ENCODE results near the gene C17orf100. TPM values are rescaled to one million over a fixed set of nuclear protein-coding genes. Genes with fewer than 3 reads are reported as not detected.

The C17orf100 gene
- total RNA-seq, 4 donors from 2014 or later, result 1.9 to 3.3 (median 2.4) TPM

DNA sequence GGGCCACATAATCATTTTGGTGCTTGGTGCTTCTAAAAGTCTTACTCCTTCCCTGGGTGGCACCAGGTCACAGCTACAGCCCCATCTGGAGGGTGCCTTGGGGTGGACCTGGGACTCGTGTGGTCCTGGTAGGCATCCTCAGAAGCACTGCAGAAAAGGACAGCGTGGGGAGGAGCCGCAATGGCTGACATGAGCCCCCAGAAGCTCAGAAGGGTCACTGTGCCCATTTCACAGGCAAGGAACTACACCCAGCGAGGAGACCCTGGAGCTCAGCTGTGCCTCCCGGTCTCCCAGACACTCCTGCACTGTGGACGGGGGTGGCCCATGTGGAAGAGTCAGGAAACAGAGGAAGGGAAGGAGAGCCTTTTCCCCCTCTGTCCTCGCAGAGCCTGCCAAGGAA is 26.4 kb downstream of the C17orf100 start:
- Histone ChIP-seq H3K4me1 (no peaks in the 10 kb centered on the region), H3K27me3 (peaks cover 37% of the 10 kb centered on the region), H3K9me3 (no peaks in the 10 kb centered on the region), H3K27ac (no peak overlapping the region), H3K4me3 (no peak overlapping the region), H3K36me3 (no peaks in the 10 kb centered on the region)
- 100% methylated on average over 1 of the region's 7 CpGs for WGBS
- DNase-seq (ENCODE audit: low spot score in 2 of 2), result no peak
- TF ChIP-seq, protein P1, sequence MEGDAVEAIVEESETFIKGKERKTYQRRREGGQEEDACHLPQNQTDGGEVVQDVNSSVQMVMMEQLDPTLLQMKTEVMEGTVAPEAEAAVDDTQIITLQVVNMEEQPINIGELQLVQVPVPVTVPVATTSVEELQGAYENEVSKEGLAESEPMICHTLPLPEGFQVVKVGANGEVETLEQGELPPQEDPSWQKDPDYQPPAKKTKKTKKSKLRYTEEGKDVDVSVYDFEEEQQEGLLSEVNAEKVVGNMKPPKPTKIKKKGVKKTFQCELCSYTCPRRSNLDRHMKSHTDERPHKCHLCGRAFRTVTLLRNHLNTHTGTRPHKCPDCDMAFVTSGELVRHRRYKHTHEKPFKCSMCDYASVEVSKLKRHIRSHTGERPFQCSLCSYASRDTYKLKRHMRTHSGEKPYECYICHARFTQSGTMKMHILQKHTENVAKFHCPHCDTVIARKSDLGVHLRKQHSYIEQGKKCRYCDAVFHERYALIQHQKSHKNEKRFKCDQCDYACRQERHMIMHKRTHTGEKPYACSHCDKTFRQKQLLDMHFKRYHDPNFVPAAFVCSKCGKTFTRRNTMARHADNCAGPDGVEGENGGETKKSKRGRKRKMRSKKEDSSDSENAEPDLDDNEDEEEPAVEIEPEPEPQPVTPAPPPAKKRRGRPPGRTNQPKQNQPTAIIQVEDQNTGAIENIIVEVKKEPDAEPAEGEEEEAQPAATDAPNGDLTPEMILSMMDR (IDR thresholded peaks at IDR 0.05), result no peak
- TF ChIP-seq EP300 (IDR thresholded peaks at IDR 0.05) (no peak), POLR2AphosphoS5 (IDR thresholded peaks at IDR 0.05) (no peak), POLR2A (IDR thresholded peaks at IDR 0.05) (no peak)

DNA sequence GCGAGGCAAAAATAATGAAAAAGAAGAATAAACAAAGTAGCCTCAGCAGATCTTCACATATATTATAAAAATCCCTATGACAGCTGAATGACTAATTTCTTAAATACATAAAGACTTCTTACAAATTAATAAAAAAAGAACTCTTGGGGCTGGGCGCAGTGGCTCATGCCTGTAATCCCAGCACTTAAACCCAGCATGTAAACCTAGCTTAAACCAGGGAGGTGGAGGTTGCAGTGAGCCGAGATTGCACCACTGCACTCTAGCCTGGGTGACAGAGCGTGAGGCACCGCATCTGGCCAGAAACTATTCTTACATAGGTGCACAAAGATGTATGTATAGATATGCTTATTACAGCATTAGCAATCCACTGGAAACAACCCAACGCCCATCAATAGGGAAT is 27.7 kb downstream of the C17orf100 start:
- Histone ChIP-seq H3K36me3 (no peaks in the 10 kb centered on the region), H3K9me3 (no peaks in the 10 kb centered on the region), H3K4me1 (no peaks in the 10 kb centered on the region), H3K27me3 (peaks cover 37% of the 10 kb centered on the region), H3K27ac (no peak overlapping the region), H3K4me3 (no peak overlapping the region)
- no peak for DNase-seq (ENCODE audit: low spot score in 2 of 2)
- WGBS, result 65% methylated on average over 6 of the region's 6 CpGs
- TF ChIP-seq POLR2AphosphoS5 (IDR thresholded peaks at IDR 0.05) (no peak), POLR2A (IDR thresholded peaks at IDR 0.05) (no peak), EP300 (IDR thresholded peaks at IDR 0.05) (no peak)
- TF ChIP-seq, protein P1 (IDR thresholded peaks at IDR 0.05), result no peak

DNA sequence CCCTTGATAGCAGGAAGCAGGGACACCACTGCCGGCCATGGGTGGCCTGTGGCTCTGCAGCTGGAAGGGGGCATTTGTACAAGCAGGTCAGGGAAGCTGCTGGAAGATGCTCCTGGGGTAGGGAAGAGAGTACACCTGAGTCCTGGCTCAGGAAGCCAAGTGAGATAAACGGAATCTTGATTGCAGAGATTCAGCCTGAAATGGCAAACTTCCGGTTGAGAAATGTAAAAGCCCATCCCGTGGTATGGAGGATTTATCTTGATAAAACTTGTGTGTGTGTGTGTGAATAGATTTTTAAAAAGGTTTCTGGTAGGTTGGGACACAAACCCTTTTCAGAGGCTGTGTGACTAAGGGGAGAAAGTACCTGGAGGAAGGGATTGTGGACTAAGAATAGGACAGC is 29.6 kb downstream of the C17orf100 start:
- Histone ChIP-seq H3K9me3 (no peaks in the 10 kb centered on the region), H3K4me3 (no peak overlapping the region), H3K27me3 (peaks cover 45% of the 10 kb centered on the region), H3K36me3 (no peaks in the 10 kb centered on the region), H3K27ac (no peak overlapping the region), H3K4me1 (no peaks in the 10 kb centered on the region)
- TF ChIP-seq EP300 (IDR thresholded peaks at IDR 0.05) (no peak), POLR2AphosphoS5 (IDR thresholded peaks at IDR 0.05) (no peak), POLR2A (IDR thresholded peaks at IDR 0.05) (no peak)
- TF ChIP-seq, protein P1 (IDR thresholded peaks at IDR 0.05), result no peak
- DNase-seq (ENCODE audit: low spot score in 2 of 2), result no peak
- WGBS, result 77% methylated on average over 4 of the region's 4 CpGs

DNA sequence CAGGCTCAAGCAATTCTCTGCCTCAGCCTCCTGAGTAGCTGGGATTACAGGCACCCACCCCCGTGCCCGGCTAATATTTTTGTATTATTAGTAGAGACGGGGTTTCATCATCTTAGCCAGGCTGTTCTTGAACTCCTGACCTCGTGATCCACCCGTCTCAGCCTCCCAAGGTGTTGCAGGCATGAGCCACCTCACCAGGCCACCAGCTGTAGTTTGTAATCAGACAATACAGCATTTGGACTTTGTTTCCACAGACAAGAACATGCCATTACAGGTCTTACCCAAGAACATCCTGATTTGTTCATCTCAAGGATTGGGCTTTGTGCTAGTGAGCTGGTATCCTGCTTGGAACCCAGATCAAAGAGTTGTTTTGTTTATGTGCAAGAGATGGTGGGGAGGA is 30.1 kb downstream of the C17orf100 start:
- H3K27ac ChIP-seq, result no peak overlapping the region
- DNase-seq (ENCODE audit: low spot score in 2 of 2), result no peak
- H3K4me1 ChIP-seq, result no peaks in the 10 kb centered on the region
- H3K36me3 ChIP-seq, result no peaks in the 10 kb centered on the region
- 69% methylated on average over 5 of the region's 5 CpGs for WGBS
- peaks cover 42% of the 10 kb centered on the region for H3K27me3 ChIP-seq
- no peak for TF ChIP-seq POLR2A (IDR thresholded peaks at IDR 0.05)
- TF ChIP-seq, protein P1 (IDR thresholded peaks at IDR 0.05), result no peak
- no peak for TF ChIP-seq EP300 (IDR thresholded peaks at IDR 0.05)
- TF ChIP-seq POLR2AphosphoS5 (IDR thresholded peaks at IDR 0.05), result no peak
- H3K9me3 ChIP-seq, result no peaks in the 10 kb centered on the region
- no peak overlapping the region for H3K4me3 ChIP-seq

GRCh38 chr17:6682339-6682738 is 30.8 kb downstream of the C17orf100 start:
- DNase-seq (ENCODE audit: low spot score in 2 of 2), result no peak
- Histone ChIP-seq H3K4me3 (no peak overlapping the region), H3K27ac (no peak overlapping the region), H3K9me3 (no peaks in the 10 kb centered on the region), H3K4me1 (no peaks in the 10 kb centered on the region), H3K27me3 (peaks cover 36% of the 10 kb centered on the region), H3K36me3 (no peaks in the 10 kb centered on the region)
- TF ChIP-seq EP300 (IDR thresholded peaks at IDR 0.05) (no peak), POLR2AphosphoS5 (IDR thresholded peaks at IDR 0.05) (no peak), POLR2A (IDR thresholded peaks at IDR 0.05) (no peak)
- TF ChIP-seq, protein P1 (IDR thresholded peaks at IDR 0.05), result no peak
- 88% methylated on average over 4 of the region's 4 CpGs for WGBS

Data from suprapubic skin (tissue), 4 donors.